AG09319 (cell line): ENCODE results near the gene USO1.

Experiments
- DNase-seq: peaks from one replicate; pipeline ENCODE4 v3.0.0-alpha.2; 2010; ENCODE audit warnings: low read depth; ENCODE audit errors: extremely low read depth
- CTCF ChIP-seq: IDR thresholded peaks from 2 replicates; pipeline ENCODE4 v1.5.1; 2011; ENCODE audit warnings: low read depth, mild to moderate bottlenecking, inconsistent platforms, low read length, moderate library complexity

Gene USO1

GRCh38 chr4:75742451-75742850 lies 18.1 kb downstream of the USO1 start:
- no peak for DNase-seq
- no peak for TF ChIP-seq CTCF

- TF ChIP-seq CTCF: no peak
These were observed 20.8 kb downstream of the USO1 start for GRCh38 chr4:75745161-75745560.

GRCh38 chr4:75745721-75746199 lies 21.4 kb downstream of the USO1 start:
- DNase-seq: no peak
- no peak for TF ChIP-seq CTCF

More at GRCh38 chr4:75745161-75745560, 20.8 kb downstream of the USO1 start:
- no peak for DNase-seq

GRCh38 chr4:75752637-75753036 lies 28.3 kb downstream of the USO1 start:
- no peak for DNase-seq
- TF ChIP-seq CTCF: no peak

- DNase-seq: no peak
These were observed 44.7 kb downstream of the USO1 start for GRCh38 chr4:75769036-75769435.

GRCh38 chr4:75771607-75772006 lies 47.2 kb downstream of the USO1 start:
- no peak for DNase-seq
- TF ChIP-seq CTCF: no peak

More at GRCh38 chr4:75769036-75769435, 44.7 kb downstream of the USO1 start:
- TF ChIP-seq CTCF: no peak

GRCh38 chr4:75777589-75777988 lies 53.2 kb downstream of the USO1 start:
- no peak for DNase-seq
- TF ChIP-seq CTCF: no peak
